LNCaP clone FGC (cell line): Measurements from ENCODE around the gene ZNF493.

ENCODE experiments used
- DNase-seq: peaks from one replicate; pipeline ENCODE4 v3.0.0-alpha.2; 2011; ENCODE audit warnings: low read depth
- H3K4me3 ChIP-seq: 2 replicates; pipeline ENCODE4 v1.5.1; 2011; ENCODE audit warnings: mild to moderate bottlenecking, low read depth, low read length, control low read depth
- CTCF ChIP-seq: IDR thresholded peaks from 2 replicates; pipeline ENCODE4 v1.5.1; 2012; ENCODE audit warnings: mild to moderate bottlenecking; ENCODE audit not compliant: control insufficient read depth, insufficient read depth; ENCODE audit errors: extremely low read depth

The ZNF493 gene

GRCh38 chr19:21396893-21397572 lies at the start of gene ZNF493:
TSS of gene ZNF493 (plus strand) at chr19:21397133. CDS start at chr19:21397238, 105 bp downstream.
- no peak for TF ChIP-seq CTCF
- H3K4me3 ChIP-seq, result peak within 1 kb of the TSS; percentile 92

DNA sequence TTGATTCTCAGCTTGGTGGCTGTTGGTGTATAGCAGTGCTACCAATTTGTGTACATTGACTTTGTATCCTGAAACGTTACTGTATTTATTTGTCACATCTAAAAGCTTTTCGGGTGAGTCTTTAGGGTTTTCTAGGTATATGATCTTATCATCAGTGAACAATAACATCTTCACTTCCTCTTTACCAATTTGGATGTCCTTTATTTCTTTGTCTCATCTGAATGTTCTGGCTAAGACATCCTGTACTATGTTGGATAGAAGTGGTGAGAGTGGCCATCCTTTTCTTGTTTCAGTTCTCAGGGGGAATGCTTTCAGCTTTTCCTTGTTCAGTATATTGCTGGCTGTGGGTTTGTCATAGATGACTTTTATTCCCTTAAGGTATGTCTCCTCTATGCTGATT lies 44.1 kb upstream of the ZNF493 start:
- DNase-seq, result no peak
- H3K4me3 ChIP-seq, result no peak overlapping the region
- TF ChIP-seq CTCF, result no peak

More at GRCh38 chr19:21396893-21397572, at the start of gene ZNF493:
- DNase-seq, result peak; percentile 93

- no peak for TF ChIP-seq CTCF
- DNase-seq, result peak; percentile 95
- H3K4me3 ChIP-seq, result peak within 1 kb of the TSS; percentile 85
These were observed 38.0 kb upstream of the ZNF493 start, which contains the start of gene ZNF738 for GRCh38 chr19:21358768-21359451. TSS of gene ZNF738 (plus strand) at chr19:21359000. CDS start at chr19:21359141, 141 bp downstream.

DNA sequence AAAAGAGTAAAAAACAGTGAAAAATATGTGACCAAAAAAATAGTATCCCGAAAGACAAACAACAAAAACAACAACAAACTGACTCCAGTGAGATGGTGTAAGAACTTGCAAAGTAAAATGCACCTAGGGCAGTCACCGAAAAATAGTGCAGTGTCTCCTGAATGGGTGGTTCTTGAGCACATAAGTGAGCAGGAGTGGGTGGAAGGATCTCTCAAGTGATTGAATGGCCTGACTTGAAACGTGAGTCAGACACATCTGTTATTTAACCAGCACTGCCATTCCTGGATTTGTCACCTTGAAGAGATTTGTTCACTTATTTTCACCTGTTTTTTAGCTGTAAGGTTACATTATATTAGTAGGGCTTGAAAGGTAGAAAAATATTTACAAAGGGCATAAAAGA lies 34.6 kb upstream of the ZNF493 start:
- H3K4me3 ChIP-seq, result no peak overlapping the region
- TF ChIP-seq CTCF, result no peak
- no peak for DNase-seq

GRCh38 chr19:21383980-21384582 lies 12.9 kb upstream of the ZNF493 start:
- H3K4me3 ChIP-seq, result no peak overlapping the region
- DNase-seq, result no peak

DNA sequence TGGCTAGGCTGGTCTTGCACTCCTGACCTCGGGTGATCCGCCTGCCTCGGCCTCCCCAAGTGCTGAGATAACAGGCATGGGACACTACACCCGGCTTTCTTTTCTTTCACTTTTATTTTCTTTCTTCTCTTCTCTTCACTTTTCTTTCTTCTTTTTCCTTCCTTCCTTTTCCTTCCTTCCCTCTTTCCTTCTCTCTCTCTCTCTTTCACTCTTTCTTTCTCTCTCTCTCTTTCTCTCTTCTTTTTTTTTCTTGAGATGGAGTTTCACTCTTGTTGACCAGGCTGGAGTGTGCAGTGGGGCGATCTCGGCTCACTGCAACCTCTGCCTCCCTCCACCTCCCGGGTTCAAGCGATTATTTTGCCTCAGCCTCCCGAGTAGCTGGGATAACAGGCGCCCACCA lies 812 bp upstream of the ZNF493 start:
- H3K4me3 ChIP-seq, result no peak overlapping the region
- DNase-seq, result no peak
- no peak for TF ChIP-seq CTCF

More at GRCh38 chr19:21383980-21384582, 12.9 kb upstream of the ZNF493 start:
- TF ChIP-seq CTCF, result no peak

GRCh38 chr19:21398851-21399250 lies 1.9 kb downstream of the ZNF493 start:
- DNase-seq, result no peak
- no peak for TF ChIP-seq CTCF

More at GRCh38 chr19:21398851-21399250, 1.9 kb downstream of the ZNF493 start:
- H3K4me3 ChIP-seq, result no peak overlapping the region
